ENCODE data around the gene LBX2.
"Not testable (repeated sequence)": the region's sequence is repeated elsewhere in the genome, so short reads cannot be mapped to it uniquely, and the experiment has no call there.

Gene LBX2

GRCh38 chr2:74481961-74482800, 17.2 kb downstream of the LBX2 start:
- DNase-seq, result peak; percentile 64

GRCh38 chr2:74481431-74481830, 18.0 kb downstream of the LBX2 start:
- DNase-seq, result no peak

- DNase-seq, result no peak
Measured at GRCh38 chr2:74474899-74475298, 24.5 kb downstream of the LBX2 start.

- DNase-seq, result no peak
Measured at GRCh38 chr2:74474481-74474880, 24.9 kb downstream of the LBX2 start.

GRCh38 chr2:74472945-74473258, 26.5 kb downstream of the LBX2 start:
- DNase-seq, result peak; percentile 73

GRCh38 chr2:74472086-74472944, 27.1 kb downstream of the LBX2 start, which contains the start of gene MRPL53:
Gene MRPL53, minus strand, starts transcription at chr2:74472680. Its CDS starts 20 bp downstream, at chr2:74472660.
- peak; percentile 87 for DNase-seq

- no peak for DNase-seq
Measured at GRCh38 chr2:74471332-74472065, 27.9 kb downstream of the LBX2 start.

GRCh38 chr2:74470742-74471141, 28.7 kb downstream of the LBX2 start:
- not testable (repeated sequence) for DNase-seq

- DNase-seq, result no peak
Measured at GRCh38 chr2:74464406-74464805, 35.0 kb downstream of the LBX2 start.

- DNase-seq, result no peak
Measured at GRCh38 chr2:74462786-74463105, 36.7 kb downstream of the LBX2 start.

- DNase-seq, result no peak
Measured at GRCh38 chr2:74462054-74462785, 37.2 kb downstream of the LBX2 start.

- no peak for DNase-seq
Measured at GRCh38 chr2:74461187-74462053, 38.0 kb downstream of the LBX2 start.

GRCh38 chr2:74460187-74460586, 39.2 kb downstream of the LBX2 start:
- not testable (repeated sequence) for DNase-seq

- DNase-seq, result not testable (repeated sequence)
Measured at GRCh38 chr2:74459503-74460118, 39.8 kb downstream of the LBX2 start.

GRCh38 chr2:74458938-74459363, 40.5 kb downstream of the LBX2 start:
- DNase-seq, result no peak

GRCh38 chr2:74458132-74458937, 41.1 kb downstream of the LBX2 start, which contains the start of gene WBP1:
Gene WBP1, plus strand, starts transcription at chr2:74458438. Its CDS starts 165 bp downstream, at chr2:74458603.
- DNase-seq, result peak; percentile 100

GRCh38 chr2:74457549-74458131, 41.8 kb downstream of the LBX2 start:
- peak; percentile 88 for DNase-seq

GRCh38 chr2:74457129-74457548, 42.3 kb downstream of the LBX2 start:
- no peak for DNase-seq

GRCh38 chr2:74454654-74455511, 44.5 kb downstream of the LBX2 start, which contains the start of gene INO80B:
Gene INO80B, plus strand, starts transcription at chr2:74455087. Its CDS starts 30 bp downstream, at chr2:74455117.
- DNase-seq, result peak; percentile 99
